NCI-H187 (cell line): ENCODE measurements around the gene SSTR5.

Source experiments
- DNase-seq, 2 experiments: peaks; one replicate each; lab custom pipeline; 2025; lab: John Stamatoyannopoulos, UW

SSTR5 gene

GRCh38 chr16:1122398-1122765, 49.8 kb downstream of the SSTR5 start:
- DNase-seq, result no peak

DNA sequence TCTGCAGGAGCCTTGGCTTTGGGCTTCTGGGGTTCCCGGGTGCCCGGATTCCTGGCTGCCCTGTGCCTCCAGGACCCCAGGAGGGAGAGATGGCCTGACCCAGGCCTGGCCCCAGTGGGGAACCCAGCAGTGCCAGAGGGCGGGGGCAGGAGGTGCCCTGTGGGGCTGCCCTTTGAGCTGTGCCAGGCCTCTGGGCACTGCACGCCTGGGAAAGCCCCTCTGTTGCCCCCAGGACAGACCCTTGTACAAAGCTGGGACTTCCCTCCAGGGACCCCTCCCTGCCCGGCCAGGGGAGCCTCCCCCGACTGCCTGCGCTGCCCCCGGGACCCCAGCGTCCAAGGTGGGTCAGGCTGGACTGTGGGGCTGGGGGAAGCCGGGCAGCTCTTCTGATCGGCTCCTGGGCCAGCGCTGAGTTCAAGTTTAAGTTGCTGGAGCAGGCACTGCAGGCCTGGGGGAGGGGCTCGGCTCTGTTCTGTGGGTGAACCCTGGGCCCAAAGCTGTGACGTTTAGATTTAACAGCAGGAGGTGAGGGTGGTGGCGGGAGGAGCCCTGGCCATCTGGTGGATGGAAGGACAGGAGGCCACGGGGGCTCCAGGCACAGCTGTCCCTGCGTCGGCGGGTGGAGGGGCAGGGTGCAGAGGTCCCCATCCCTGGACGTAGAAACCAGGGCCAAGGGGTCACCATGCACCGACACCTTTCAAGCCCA, 51.1 kb downstream of the SSTR5 start:
- no peak for DNase-seq

DNA sequence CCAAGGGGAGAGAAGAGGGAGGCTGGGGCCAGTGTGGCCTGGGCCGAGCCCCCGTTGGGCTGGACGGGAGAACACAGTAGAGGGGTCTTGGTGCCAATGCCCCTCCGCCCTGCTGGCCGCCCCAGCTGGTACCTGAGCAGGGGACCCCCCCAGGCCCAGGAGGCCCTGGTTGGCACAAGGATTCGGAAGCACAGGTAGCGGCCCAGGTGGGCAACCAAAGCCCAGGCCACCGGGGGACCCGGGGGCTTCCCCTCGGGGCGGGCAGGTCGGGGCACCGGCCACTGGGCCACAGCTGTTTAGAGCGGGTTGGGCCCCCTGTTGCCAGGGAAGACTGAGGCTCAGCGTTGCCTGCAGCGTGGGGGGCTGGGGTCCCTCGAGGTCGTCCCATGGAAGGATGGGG, 51.7 kb downstream of the SSTR5 start:
- no peak for DNase-seq

DNA sequence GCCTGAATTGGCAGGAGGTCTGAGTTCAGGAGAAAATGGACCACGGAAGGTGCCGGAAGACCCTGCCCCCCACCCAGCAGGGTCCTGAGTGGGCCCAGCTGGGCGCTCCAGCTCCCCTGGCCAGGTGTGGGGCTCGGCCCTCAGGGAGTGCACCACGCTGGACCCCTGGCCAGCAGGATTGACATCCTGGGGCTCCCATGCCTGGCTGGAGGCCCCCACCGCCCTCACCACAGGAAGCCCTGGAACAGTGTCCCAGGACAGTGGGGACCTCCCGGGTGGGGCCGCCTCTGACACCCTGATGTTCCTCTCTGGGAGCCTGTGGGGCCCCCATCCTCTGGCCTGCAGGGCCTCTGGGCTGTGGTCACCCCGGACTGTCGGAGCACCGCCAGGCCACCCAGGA, 52.2 kb downstream of the SSTR5 start:
- DNase-seq, result no peak

- DNase-seq, result peak; percentile 46 to 76
Measured at GRCh38 chr16:1125471-1125870, 52.9 kb downstream of the SSTR5 start.

GRCh38 chr16:1126044-1126443, 53.5 kb downstream of the SSTR5 start:
- DNase-seq, result no peak

GRCh38 chr16:1126586-1126985, 54.0 kb downstream of the SSTR5 start:
- DNase-seq, result no peak

- no peak for DNase-seq
Measured at GRCh38 chr16:1127101-1127500, 54.6 kb downstream of the SSTR5 start.

DNA sequence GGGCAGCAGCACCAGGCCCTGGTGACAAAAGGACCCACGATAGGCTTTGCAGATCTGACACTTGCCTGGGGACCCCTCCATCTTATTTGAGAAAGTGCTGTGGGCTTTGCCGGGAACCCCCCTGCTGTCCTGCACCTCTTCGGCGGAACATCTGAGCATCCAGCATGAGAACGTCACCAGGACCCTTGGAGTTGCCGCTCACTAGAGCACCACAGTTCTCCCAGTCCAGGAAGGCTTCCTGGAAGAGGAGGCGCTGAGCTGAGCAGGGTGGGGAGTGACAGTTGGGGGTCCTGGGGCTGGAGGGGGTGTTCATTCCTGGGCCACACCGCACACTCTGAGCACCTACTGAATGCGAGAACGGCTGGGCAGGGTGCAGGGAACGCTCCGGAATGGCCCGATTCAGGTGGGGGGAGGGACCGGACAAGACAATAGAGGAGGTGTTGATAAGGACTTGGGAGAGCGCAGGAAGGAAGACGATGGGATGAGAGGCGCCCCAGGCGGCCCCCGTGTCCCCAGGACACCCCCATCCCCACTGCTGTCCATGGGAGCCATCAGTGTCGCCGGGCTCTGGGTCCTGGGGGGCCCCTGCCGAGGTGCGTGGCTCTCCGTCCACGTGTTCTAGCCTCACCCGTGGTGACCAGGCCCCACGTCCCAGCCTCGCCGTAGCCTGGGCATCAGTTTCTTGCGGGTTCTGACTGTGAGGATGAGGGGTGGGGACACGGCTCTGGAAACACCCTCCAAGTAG, 55.6 kb downstream of the SSTR5 start:
- DNase-seq, result no peak

GRCh38 chr16:1129106-1129960, 56.8 kb downstream of the SSTR5 start:
- DNase-seq, result no peak

GRCh38 chr16:1130382-1130781, 57.8 kb downstream of the SSTR5 start:
- DNase-seq, result no peak
